Measurements from ENCODE around the gene TLR10.

The TLR10 gene, protein sequence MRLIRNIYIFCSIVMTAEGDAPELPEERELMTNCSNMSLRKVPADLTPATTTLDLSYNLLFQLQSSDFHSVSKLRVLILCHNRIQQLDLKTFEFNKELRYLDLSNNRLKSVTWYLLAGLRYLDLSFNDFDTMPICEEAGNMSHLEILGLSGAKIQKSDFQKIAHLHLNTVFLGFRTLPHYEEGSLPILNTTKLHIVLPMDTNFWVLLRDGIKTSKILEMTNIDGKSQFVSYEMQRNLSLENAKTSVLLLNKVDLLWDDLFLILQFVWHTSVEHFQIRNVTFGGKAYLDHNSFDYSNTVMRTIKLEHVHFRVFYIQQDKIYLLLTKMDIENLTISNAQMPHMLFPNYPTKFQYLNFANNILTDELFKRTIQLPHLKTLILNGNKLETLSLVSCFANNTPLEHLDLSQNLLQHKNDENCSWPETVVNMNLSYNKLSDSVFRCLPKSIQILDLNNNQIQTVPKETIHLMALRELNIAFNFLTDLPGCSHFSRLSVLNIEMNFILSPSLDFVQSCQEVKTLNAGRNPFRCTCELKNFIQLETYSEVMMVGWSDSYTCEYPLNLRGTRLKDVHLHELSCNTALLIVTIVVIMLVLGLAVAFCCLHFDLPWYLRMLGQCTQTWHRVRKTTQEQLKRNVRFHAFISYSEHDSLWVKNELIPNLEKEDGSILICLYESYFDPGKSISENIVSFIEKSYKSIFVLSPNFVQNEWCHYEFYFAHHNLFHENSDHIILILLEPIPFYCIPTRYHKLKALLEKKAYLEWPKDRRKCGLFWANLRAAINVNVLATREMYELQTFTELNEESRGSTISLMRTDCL

DNA sequence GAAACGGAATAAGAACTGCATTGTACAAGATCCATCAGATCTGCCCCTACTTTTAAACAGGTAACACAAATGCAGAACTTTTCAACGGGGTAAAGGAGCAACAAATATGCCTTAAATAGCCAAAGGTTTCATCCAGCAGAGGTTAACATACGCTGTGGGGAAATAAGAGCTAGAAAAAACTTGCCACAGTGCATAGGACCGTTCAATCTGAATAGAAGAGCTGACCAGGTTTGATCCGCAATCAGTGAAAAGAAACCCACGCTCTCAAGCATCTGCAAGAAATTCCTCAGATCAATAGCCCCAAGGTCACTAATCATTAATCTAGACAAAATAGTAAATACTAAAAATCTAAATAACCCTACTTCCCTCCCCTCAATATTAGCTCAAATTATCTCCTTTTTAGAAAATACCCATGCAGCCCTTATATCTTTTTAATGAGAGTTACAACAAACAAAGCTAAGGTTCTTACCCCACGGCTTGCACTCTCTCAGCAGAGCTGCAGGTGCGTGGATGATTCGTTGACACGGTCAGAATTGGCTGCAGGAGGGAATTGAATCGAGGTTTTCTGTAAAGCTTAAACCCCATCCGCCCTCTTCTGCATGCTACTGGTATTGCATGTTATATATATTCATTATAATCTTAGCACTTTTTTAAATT, at the start of gene TLR10:
TSS of gene TLR10 (minus strand) at position 539 of the 657 bp plus-strand sequence. CDS start 7,400 bp downstream, outside the sequence.
- H3K4me3 Mint-ChIP-seq = no peak within 1 kb of the TSS
- peaks cover 2% of the 10 kb centered on the region for H3K9me3 Mint-ChIP-seq
- H3K27me3 Mint-ChIP-seq (ENCODE audit: low read depth) = peaks cover 3% of the 10 kb centered on the region
- no peak within 1 kb of the TSS for H3K27ac Mint-ChIP-seq
- H3K4me1 Mint-ChIP-seq = peaks cover 4% of the 10 kb centered on the region
- H3K36me3 Mint-ChIP-seq (ENCODE audit: low read depth) = no peaks in the 10 kb centered on the region
- TF ChIP-seq, protein P1, sequence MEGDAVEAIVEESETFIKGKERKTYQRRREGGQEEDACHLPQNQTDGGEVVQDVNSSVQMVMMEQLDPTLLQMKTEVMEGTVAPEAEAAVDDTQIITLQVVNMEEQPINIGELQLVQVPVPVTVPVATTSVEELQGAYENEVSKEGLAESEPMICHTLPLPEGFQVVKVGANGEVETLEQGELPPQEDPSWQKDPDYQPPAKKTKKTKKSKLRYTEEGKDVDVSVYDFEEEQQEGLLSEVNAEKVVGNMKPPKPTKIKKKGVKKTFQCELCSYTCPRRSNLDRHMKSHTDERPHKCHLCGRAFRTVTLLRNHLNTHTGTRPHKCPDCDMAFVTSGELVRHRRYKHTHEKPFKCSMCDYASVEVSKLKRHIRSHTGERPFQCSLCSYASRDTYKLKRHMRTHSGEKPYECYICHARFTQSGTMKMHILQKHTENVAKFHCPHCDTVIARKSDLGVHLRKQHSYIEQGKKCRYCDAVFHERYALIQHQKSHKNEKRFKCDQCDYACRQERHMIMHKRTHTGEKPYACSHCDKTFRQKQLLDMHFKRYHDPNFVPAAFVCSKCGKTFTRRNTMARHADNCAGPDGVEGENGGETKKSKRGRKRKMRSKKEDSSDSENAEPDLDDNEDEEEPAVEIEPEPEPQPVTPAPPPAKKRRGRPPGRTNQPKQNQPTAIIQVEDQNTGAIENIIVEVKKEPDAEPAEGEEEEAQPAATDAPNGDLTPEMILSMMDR (IDR thresholded peaks at IDR 0.05; ENCODE audit: unreplicated experiment in 3 of 3) = peak; percentile 72 to 78 (median 75)

DNA sequence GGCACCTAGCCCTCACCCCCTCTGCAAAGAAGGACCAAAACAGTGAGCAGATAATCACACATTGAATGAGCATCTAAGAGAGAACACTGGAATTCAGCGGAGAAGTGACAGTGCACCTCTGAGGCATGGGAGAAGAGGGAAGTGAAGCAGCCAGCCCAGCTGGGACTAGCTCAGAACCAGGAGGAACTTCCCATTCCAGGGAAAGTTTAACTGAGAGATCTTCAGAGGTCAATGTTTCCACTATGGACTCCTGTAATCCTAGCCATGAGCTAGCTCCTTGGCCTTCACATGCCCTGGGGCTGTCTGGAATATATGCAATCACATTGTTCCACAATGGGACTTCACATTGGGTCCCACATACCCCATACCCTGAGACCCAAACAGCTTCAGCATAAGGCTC, 49.4 kb upstream of the TLR10 start:
- no peaks in the 10 kb centered on the region for H3K36me3 Mint-ChIP-seq (ENCODE audit: low read depth)
- H3K27me3 Mint-ChIP-seq (ENCODE audit: low read depth) = no peaks in the 10 kb centered on the region
- no peak overlapping the region for H3K27ac Mint-ChIP-seq
- no peaks in the 10 kb centered on the region for H3K4me1 Mint-ChIP-seq
- H3K9me3 Mint-ChIP-seq = peaks cover 26% of the 10 kb centered on the region
- H3K4me3 Mint-ChIP-seq = no peak overlapping the region
- TF ChIP-seq, protein P1 (IDR thresholded peaks at IDR 0.05; ENCODE audit: unreplicated experiment in 3 of 3) = no peak

DNA sequence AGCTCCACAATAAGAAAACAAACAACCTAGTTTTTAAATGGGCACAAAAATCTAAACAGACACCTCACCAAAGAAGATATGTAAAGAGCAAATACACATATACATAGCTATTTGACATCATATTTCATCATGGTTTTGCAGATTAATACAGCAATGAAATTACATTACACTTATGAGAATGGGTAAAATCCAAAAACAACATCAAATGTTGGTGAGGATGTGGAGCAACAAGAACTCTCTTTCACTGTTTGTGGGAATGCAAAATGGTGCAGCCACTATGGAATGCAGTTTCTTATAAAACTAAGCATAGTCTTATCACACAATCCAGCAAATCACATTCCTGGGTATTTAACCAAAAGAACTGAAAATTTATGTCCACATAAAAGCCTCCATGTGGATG, 48.9 kb upstream of the TLR10 start:
- TF ChIP-seq, protein P1 (IDR thresholded peaks at IDR 0.05; ENCODE audit: unreplicated experiment in 3 of 3) = no peak
- Mint-ChIP-seq H3K27ac (no peak overlapping the region), H3K4me3 (no peak overlapping the region), H3K9me3 (peaks cover 26% of the 10 kb centered on the region), H3K36me3 (ENCODE audit: low read depth) (no peaks in the 10 kb centered on the region), H3K4me1 (no peaks in the 10 kb centered on the region), H3K27me3 (ENCODE audit: low read depth) (no peaks in the 10 kb centered on the region)

DNA sequence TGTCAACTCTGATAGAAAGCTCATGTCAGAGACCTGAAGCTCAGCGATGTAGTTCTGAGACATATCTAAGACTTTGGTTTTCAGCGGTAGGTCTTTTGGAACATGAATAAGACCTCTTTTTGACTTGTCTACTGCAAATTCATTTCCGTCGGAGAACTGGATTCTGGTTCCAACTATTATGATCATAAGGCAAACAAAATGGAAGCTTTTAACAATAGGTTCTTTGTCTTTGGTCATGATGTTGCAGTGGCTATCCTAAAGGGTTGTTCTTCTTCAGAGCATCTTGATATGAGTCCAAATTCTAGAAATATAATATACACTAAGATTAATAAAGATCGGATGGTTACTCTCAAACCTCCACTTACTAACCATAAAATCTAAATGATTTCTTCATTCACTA, 46.4 kb upstream of the TLR10 start:
- Mint-ChIP-seq H3K4me1 (no peaks in the 10 kb centered on the region), H3K36me3 (ENCODE audit: low read depth) (no peaks in the 10 kb centered on the region), H3K27ac (no peak overlapping the region), H3K27me3 (ENCODE audit: low read depth) (no peaks in the 10 kb centered on the region), H3K9me3 (peaks cover 11% of the 10 kb centered on the region), H3K4me3 (no peak overlapping the region)
- TF ChIP-seq, protein P1 (IDR thresholded peaks at IDR 0.05; ENCODE audit: unreplicated experiment in 3 of 3) = no peak

DNA sequence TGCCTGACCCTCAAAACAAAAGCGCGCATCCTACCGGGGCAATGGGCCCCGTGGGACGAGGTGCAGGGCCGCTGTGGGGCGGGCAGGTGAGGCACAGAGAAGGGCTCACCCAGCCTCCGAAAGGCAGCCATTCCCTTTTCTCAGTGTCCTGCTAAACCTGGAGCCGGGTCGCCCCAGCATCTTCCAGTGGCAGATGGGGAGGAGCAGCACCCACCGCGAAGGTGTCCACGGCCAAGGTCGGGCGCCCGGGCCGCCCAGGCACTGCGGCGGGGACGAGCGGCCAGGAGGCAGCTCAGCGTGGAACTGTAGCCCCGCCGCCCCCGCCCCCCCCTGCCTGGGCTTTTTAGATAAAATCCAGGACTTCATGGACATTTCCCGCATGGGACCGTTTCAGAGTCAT, 41.0 kb upstream of the TLR10 start:
- Mint-ChIP-seq H3K4me1 (no peaks in the 10 kb centered on the region), H3K9me3 (peaks cover 9% of the 10 kb centered on the region)

More for the DNA sequence above, 41.0 kb upstream of the TLR10 start:
- H3K27me3 Mint-ChIP-seq (ENCODE audit: low read depth) = no peaks in the 10 kb centered on the region
- TF ChIP-seq, protein P1 (IDR thresholded peaks at IDR 0.05; ENCODE audit: unreplicated experiment in 3 of 3) = no peak
- no peak overlapping the region for H3K27ac Mint-ChIP-seq
- H3K4me3 Mint-ChIP-seq = no peak overlapping the region
- H3K36me3 Mint-ChIP-seq (ENCODE audit: low read depth) = no peaks in the 10 kb centered on the region
